ENCODE measurements around the gene EEF1AKMT3.

EEF1AKMT3 gene

DNA sequence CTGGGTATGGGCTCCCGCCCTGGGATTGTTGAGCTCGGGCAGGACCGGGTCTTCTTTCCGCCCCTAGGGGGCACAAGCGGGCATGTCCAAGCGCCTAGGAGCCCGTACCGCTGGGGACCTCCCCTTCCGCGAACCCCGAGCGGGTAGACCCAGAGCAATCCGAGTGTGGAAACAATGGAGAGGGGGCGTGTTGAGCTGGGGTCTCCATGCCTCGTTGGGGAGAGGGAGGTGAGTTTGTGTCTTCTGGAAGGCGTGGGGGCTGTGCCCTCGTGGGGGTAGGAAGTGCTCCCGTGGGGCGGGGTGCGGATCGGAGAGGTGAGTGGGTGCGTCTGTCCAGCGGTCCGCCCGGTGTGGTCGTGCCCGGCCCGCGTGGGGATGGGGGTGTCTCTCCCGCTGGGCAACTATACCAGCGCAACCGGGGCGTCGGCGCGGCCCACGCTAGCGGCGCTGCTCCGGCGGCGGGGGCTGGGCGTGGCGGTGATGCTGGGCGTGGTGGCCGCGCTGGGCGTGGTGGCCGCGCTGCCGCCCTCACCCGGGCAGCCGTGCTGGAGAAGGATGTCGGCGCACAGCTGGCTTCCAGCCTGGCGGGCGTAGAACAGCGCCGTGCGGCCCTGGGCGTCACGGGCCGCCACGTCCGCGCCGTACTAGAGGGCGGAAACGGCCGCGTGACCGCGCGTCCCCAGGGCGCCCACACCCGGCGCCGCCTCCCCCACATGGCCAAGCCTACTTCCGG is 46.1 kb upstream of the EEF1AKMT3 start:
- TF ChIP-seq, protein P1, sequence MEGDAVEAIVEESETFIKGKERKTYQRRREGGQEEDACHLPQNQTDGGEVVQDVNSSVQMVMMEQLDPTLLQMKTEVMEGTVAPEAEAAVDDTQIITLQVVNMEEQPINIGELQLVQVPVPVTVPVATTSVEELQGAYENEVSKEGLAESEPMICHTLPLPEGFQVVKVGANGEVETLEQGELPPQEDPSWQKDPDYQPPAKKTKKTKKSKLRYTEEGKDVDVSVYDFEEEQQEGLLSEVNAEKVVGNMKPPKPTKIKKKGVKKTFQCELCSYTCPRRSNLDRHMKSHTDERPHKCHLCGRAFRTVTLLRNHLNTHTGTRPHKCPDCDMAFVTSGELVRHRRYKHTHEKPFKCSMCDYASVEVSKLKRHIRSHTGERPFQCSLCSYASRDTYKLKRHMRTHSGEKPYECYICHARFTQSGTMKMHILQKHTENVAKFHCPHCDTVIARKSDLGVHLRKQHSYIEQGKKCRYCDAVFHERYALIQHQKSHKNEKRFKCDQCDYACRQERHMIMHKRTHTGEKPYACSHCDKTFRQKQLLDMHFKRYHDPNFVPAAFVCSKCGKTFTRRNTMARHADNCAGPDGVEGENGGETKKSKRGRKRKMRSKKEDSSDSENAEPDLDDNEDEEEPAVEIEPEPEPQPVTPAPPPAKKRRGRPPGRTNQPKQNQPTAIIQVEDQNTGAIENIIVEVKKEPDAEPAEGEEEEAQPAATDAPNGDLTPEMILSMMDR (IDR thresholded peaks at IDR 0.05): peak; percentile 86

DNA sequence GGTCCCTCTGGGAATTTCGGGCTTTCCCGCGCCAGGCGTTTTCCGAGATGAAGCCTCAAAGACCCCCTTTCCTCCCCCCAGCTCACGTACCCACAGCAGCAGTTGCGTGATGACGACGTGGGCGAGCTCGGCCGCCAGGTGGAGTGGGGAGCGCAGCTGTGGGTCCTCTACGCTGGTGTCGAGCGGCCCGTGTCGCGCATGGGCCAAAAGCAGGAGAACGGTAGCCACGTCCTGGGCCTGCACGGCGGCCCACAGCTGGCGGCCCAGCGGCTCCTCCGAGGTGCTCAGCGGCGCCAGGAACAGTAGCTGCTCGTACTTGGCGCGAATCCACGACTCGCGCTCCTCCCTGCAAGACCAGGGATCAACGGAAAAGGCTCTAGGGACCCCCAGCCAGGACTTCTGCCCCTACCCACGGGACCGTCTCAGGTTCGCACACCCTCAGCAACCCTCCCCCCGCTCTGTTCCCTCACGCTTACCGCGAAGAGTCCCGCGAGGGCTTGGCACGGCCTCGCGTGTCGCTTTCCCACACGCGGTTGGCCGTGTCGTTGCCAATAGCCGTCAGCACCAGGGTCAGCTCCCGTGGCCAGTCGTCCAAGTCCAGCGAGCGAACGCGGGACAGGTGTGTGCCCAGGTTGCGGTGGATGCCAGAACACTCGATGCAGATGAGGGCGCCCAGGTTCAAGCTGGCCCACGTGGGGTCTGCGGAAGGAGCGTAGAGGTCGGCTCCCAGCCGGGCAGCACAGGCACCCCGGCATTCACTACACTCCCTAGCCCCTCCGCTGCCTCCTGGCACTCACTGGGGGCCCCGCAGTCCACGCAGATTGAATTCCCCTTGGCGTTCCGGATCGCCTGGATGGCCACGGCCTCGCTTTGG is 45.3 kb upstream of the EEF1AKMT3 start:
- TF ChIP-seq, protein P1 (IDR thresholded peaks at IDR 0.05): no peak

DNA sequence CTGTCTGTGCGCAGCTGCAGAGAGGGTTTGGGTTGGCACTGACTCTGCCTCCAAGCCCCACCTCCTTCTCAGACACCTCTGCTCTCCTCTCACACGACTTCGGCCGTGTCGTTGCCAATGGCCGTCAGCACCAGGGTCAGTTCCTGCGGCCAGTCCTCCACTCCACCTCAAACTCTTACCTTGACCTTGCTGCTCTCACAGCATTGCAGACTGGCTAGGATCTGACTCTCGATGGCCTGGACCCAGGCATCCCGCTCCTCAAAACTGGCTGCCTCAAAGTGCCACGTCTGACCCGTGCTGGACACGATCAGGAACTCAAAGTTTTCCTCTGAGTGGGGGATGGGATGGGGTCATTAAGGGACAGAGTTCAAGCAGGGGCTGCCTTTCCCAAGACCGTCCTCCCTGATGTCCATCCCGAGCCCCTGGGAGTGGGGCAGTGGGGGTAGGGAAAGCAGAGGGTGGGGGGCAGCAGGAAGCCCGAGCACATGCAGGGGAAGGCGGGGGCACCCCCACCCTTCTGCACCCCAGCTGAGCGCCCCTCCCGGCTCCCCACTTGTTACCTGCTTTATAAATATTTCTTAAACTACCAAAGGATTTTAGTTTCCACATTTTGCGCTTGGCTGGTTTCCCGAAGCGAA is 44.5 kb upstream of the EEF1AKMT3 start:
- TF ChIP-seq, protein P1 (IDR thresholded peaks at IDR 0.05): no peak

DNA sequence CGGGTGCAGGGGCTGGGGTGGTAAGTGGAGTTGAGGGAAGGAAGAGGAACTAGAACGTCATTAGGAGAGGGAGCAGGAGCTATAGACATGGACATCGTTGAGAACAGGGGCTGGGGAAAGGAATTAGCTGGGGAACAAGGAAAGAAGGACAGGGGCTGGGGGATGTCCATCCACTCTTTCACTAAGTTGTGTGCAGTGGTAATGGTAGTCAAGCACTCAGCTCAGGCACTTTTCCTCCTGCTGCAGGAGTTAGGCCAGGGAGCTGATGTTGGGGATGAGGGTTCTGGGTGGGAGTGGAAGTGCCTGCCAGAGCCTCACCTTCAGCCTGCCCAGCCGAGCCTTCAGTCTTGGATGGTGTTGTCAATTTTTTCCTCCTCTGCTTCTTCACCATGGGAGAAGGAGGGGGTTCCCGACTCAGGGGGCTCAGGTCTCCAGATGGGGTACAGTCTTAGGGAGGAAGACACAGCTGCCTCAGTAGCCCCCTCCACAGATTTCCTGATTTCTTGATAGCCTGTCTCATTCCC is 43.0 kb upstream of the EEF1AKMT3 start:
- TF ChIP-seq, protein P1 (IDR thresholded peaks at IDR 0.05): no peak

DNA sequence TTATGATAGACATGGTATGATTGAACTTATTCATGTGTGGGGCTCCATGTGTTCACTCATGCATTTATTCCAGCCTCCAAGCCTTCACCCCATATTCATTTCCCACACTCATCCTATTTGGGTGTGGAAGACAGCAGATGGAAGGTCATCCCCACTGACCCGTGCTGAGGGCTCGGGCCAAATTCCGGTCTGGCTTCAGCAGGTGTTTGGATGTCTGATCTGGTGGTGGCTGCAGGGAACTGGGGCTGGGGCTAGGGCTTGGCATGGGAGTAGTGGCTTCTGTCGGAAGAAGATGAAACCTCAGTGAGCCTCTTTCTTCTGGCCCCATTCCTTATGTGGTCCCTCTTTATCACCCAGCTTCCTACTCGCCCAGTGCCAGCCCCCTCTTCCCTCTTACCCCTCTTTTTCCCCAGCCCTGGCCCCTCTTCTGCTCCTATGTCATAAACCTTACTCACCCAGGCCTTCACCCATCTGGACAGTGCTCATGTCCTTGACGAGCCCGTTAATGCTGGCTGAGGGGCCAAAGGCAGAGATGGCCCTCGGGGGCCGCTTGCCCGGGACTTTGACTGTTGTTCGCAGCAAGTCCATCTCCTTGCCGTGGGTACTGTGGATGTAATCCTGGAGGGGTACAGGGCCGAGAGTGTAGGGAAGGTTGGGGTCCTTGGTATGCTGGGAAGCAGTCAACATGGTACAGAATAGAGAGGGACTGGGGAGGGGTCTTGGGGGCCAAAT is 41.9 kb upstream of the EEF1AKMT3 start:
- TF ChIP-seq, protein P1 (IDR thresholded peaks at IDR 0.05): no peak

DNA sequence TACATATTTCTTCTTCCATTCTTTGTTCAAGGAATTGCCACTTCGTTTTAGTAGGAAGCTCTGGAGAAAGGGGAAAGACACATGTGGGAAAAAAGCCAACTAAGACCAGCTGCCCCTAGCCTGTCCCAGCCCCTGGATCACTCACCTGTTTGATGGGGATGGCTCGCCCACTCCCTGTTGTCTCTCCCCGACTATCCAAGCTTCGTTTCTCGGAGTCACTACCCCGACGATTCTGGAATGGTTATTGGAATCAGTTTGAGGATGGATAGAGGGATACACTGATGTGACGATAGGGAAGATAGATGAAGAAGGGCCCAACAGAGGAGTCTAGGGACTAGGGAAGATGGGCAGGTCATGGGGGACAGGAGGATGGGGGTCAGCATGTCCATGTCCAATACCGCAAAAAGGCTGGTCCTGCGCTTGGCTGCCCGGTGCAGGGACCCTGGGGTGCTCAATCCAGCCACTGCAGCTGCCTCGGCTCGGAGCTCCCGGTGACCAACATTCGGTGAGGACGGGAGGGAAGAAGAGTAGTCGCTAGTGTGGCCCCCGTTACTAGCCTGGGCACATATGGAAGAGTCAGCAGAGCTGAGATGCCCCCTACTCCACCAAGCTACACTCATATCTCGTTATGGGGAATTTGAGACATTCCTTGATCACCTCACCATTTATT is 40.9 kb upstream of the EEF1AKMT3 start:
- TF ChIP-seq, protein P1 (IDR thresholded peaks at IDR 0.05): no peak
